GM18858 (cell line): ENCODE results near the gene CLCA4.

ENCODE experiments used
- ATAC-seq: cut with Tn5 transposase; IDR thresholded peaks from one replicate; pipeline ENCODE4 v1.9.1; 2021; ENCODE audit not compliant: unreplicated experiment

The CLCA4 gene

DNA sequence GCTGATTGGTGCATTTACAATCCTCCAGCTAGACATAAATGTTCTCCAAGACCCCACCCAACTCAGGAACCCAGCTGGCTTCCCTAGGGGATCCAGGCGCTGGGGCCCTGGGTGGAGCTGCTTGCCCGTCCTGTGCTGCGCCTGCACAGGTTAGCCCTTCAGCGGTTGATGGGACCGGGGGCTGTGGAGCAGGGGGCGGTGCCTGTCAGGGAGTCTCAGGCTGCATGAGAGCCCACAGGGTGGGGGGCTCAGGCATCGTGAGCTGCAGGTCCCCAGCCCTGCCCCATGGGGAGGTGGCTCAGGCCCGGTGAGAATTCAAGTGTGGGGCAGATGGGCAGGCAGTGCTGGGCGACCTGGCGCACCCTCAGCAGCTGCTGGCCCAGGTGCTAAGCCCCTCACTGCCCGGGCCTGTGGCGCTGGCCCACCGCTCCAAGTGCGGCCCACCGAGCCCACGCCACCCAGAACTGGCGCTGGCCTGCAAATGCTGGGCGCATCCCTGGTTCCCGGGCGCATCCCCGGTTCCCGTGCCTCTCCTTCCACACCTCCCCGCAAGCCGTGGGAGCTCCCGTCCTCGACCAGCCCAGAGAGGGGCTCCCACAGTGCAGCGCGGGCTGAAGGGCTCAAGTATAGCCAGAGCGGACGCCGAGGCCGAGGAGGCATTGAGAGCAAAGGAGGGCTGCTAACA is 23.1 kb upstream of the CLCA4 start:
- ATAC-seq = no peak

DNA sequence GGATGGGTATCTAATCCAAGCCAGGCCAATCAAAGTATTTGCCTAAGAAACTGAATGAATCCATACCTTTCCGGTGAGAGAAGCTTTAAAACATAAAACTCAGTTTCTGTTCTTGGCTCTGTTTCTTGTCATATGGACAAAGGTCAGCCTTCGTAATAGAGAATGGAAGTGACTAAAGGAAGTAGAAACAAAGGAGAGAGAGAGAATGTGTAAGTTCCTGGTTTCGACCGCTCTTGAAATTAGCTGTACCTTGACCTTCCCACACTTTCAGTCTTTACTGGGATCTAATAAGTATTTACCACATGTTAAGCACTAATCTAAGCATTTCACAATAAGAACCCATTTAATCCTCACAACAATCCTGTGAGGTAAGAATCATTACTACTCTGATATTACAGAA is 19.6 kb upstream of the CLCA4 start:
- no peak for ATAC-seq

DNA sequence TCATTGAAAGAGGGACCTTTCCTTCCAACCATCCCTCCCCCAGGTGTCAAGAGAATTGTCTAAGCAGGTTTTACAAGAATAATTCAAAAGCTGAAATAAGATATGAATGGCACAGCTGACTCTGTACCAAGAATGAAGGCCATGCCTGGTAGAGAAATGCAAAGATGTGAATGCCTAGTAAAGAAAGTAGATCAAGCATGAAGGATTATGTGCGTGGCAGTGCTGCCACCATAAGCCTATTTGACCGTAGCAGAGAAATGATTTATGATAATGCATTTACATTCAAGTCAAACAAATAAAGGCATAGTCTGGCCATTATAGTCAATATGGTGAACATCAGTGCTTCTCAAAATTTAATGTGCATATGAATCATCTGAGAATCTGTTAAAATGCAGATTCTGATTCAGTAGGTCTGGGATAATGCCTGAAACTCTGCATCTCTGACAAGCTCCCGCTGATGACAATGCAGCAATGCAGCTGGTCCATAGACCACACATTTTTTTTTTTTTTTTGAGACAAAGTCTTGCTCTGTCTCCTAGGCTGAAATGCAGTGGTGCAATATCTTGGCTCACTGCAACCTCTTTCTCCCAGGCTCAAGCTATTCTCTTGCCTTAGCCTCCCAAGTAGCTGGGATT is 16.6 kb upstream of the CLCA4 start:
- no peak for ATAC-seq

DNA sequence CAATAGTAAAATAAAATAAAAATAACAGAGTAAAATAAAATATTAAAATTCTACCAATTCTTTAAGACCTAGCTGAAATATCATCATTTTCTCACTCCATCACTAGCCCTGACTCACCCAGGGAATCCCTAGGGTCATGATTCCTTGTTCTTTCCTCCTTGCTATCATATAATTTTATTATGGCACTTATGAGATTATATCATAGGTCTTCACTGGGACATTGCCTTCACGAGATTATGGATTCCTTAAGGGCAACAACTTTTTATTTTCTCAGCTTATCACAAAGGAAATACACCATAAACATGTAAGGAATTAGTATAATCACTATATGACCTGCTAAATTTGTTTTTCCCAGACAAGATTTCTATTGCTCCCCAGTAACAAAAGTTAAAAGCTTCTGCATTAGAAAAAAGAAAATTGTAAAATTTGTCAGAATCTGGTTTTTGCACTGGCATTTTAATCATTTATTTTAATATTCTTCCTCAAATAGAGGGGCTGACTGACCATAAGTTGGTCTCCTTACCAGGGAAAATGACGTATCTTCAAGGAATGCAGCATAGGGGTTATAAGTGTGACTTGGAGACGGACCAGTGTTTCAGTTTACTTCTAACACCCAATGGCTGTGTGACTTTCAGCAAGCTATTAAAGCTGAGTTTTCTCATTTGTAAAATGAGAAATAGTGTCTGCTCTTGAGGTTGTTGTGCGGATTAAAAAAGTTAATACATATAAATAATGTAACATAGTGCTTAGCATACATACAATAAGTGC is 8.8 kb upstream of the CLCA4 start:
- ATAC-seq = no peak

DNA sequence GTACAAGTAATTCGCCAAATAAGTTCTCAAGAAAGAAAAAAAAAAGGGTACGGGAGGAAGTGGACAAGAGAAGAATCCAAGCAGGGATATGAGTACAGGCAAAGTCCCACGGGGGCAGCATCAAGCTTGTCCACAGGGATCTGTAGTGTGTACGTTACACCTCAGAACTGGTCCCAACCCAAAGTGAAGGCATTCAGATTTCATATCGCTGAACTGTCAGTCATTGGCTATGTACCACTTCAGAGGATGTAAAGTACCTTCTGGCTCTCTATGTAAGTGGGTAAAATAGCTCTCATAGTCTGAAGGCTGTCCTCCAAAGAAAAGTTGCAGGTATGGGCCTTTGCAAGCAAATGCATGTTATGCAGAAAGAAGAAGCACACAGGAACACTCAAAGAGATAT is 8.1 kb upstream of the CLCA4 start:
- no peak for ATAC-seq

DNA sequence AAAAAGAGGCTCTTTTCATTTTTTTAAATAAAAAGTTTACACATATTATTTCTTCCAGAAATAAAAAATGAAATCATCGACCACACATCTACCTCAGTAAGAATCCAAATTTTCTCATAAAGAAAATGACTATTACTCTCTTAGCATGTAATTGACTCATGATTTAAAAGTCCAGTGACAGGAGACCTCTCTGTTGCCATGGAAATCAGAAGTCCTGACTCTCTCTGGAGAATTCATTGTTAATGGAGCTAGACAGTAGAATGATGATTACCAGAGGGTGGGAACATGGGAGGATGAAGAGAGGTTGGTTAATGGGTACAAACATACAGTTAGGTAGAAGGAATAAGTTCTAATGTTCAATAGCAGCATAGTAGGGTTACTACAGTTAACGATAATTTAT is 5.0 kb upstream of the CLCA4 start:
- ATAC-seq = no peak

DNA sequence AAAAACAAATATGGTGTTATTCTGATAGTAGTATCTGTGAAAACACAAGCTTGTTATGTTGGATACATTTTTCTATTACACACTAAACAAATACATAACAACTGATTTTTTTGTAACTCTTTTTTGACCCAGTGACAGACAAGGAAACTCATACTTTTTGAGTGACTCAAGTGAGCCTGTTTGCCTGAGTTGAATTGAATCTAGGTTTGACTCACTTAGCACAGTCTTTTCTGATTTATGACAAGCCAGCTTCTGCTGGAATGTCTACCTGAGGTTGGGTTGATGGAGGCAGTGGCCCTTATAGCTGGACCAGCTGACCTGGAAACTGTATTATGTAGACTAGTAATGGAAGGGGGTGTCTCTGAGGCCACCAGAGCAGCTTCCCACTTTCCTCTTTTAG is 4.2 kb upstream of the CLCA4 start:
- no peak for ATAC-seq

DNA sequence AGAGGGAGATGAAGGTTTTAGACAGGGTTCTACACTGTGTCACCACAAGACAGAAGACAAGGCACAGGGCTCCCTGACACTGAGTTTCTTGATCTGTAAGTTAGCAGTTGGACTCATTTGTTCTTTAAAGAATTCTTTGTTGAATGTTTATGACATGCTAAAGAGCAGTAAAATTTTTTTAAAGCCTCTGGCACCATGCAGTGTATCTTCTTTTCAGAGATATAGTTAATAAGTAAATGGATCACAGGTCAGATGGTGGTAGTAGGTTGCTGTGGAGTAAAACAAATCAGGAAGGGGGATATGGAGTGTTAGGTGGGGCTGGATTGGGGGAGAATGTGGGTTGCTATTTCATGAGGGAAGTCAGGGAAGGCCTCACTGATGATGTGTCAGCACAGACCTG is 2.0 kb downstream of the CLCA4 start:
- ATAC-seq = no peak

DNA sequence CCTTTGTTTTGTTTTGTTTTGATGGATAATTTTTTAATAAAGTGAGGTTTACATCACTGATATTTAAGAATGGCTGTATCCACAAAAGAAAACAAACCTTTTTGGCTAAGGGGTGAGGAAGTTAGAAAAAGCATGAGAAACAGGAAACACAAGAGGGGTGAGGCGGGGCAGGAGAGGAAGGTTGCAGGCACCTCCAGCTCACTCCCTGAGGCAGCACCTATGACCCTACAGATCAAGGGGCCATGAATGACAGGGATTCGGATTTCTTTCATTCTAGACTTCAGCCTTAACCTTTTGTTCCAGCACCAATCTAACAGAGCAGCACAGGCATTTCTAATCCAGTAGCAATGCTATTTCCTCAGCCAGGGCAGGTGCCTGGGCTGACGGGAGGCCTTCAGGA is 4.4 kb downstream of the CLCA4 start:
- no peak for ATAC-seq

DNA sequence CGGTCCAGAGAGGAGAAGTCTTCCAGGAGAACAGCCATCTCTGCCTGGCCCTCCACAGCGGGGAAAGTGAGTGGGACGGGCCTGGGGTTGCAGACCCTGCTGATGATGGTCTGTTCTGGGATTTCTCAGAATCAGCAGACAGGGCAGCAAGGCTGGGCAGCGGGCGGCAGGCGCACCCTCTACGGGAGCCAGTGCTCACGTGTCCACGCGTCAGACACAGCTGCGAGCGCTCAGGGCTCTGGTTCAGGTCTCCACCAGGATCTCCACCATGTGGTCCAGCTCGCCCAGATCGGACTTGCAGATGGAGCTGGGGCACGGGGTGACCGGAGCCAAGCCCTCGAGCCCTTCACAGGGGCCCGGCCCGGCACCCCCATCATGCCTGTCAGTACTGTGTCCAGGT is 5.5 kb downstream of the CLCA4 start:
- ATAC-seq = no peak

DNA sequence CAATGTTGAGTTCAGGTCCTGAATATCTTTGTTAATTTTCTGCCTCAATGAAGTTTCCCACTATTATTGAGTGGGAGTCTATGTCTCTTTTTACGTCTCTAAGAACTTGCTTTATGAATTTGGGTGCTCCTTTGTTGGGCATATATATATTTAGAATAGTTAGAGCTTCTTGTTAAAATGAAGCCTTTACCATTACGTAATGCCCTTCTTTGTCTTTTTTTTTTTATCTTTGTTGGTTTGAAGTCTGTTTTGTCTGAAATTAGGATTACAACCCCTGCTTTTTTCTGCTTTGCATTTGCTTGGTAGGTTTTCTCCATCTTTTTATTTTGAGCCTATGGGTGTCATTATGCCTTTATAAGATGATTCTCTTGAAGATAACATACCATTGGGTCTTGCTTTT is 10.9 kb downstream of the CLCA4 start:
- ATAC-seq = no peak

DNA sequence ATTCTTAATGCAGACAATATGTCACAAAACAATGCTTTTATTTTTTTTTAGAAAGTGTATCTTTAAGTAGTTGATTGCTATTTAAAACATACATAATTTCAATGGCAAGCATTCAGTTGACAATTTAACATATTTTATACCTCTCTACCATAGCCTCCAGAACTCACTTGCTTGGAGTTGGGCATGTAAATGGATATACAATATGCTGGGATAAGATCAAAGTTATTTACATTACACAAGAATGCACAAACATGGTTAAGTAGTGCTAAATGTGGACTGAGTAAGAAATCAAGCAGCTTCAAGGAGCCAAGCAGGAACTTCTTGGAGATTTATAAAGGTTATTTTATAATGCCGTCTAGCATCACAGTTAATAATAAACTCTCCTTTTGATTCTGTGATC is 17.0 kb downstream of the CLCA4 start:
- no peak for ATAC-seq

DNA sequence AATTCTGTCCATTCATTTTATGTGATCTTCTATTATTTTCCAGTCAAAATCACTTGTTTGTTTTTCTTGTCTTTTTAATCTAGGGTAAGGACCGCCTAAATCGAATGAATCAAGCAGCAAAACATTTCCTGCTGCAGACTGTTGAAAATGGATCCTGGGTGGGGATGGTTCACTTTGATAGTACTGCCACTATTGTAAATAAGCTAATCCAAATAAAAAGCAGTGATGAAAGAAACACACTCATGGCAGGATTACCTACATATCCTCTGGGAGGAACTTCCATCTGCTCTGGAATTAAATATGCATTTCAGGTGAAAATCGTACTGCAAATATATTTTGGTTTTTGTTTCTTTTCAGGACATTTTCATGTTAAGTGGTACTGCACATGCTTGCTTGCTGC is 20.5 kb downstream of the CLCA4 start:
- ATAC-seq = no peak

DNA sequence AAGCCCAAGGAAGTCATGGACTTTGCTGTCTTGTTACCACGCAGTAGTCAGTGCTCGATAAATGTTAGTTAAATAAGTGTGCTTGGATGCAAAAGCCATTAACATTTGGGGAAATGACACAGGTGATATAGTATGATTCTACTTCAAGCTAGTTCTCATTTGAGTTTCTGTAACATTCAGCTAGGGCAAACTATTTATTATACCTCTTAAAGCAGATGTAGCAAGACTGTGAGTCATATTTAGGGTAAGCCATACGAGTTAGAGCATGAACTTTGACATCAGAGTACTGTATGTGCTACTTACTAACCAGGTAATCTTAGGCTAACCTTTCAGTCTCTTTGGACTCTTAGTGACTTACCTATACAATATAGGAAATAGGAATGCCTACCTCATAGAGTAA is 21.0 kb downstream of the CLCA4 start:
- no peak for ATAC-seq

DNA sequence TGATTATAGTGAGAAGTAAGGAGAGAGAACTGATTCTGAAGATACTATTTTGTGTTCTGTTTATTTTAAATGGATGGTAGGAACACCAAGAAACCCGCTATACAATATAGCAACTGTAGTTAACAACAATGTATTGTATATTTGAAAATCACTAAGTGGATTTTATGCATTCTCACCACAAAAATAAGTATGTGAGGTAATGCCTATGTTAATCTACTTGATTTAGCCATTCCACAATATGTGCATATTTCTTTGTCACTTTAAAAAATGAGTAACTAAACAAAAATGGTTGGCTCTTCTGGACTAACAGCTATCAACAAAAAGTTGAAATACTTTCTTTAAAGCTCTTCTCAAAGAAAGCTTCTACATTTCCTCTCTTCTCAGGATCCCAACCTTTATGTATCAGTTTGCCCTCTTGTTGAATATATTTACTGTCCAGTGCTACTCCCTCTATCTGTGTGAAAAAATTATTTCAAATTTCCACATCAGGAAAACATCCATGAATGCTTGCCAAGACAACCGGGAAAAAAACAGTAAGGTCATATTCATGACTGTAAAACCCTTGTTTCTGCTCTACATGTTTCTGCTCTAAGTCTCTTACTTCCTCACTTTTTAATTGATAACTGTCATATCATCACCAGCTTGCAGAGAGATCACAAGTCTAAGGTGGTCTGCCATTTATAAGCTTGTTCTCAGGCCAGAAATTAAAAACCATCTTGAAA is 27.0 kb downstream of the CLCA4 start:
- ATAC-seq = no peak

DNA sequence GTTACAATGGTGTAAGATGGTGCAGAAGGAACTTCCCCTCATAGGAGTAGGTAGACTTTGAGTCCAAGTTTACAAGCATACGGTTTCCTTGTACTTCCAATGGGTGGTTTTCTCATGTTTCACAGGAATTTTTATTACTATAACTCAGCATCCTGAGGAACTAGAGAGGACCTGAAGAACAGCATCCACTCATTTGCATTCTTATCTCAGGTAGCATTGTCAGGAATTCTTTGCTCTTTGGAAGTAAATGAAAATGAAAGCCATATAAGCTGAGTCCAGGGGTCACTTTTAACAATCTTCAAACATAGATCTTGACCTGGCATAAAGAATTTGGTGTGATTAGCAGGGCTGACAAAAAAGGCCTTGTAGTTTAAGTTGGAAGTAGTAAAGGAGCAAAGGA is 34.4 kb downstream of the CLCA4 start:
- ATAC-seq = no peak

DNA sequence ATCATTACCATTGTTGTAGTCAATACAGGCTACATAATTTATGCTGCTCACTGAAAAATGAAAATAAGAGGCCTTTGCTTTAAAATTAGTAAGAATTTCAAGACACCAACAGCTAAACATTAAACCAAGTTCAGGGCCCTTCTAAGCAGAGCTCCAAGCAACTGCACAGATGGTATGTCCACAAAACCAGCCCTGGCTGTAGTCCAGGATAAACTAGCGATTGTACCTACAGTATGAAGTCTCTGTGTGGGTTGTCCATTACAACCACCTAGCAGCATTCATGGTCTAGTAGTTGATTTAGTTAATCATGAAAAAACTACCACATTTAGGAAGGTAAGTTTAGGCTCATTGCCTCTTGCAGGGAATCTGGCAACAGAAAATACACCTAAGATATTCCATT is 35.3 kb downstream of the CLCA4 start:
- ATAC-seq = no peak

DNA sequence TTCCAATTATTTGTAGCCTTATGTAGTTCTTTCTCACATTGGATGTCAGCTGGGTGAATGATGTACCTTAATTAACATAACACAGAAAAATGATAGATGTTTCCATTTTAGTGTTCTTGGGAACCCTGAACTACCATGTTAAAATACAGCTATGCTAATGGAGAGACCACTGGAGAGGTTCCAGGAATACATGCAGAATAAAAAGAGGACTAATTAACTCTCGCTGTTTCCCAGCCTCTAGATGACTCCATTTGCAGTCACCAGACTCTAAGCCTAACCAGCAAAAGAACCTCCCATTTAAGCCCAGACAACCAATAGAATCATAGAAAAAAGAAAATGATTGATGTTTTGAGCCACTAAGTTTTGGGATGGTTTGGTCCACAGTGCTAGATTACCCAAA is 36.2 kb downstream of the CLCA4 start:
- ATAC-seq = no peak

DNA sequence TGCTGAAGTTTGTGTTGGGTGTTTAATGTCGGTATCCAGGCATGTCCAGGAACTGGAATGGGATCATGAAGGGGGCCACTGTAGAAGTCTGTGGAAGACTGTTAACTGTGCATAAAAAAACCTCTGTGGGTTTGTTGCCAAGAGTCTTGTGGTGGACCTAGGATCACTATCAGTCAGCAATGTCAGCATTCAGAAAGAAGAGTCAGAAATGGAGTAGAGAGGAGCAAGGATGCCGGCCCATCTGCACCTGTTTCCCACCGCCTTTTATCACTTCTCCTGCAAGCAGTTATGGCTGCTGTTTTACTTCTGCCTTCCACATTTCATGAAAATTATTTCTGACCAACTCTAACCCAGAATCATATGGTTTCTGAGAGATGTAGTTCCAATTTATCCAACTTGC is 36.7 kb downstream of the CLCA4 start:
- ATAC-seq = no peak

DNA sequence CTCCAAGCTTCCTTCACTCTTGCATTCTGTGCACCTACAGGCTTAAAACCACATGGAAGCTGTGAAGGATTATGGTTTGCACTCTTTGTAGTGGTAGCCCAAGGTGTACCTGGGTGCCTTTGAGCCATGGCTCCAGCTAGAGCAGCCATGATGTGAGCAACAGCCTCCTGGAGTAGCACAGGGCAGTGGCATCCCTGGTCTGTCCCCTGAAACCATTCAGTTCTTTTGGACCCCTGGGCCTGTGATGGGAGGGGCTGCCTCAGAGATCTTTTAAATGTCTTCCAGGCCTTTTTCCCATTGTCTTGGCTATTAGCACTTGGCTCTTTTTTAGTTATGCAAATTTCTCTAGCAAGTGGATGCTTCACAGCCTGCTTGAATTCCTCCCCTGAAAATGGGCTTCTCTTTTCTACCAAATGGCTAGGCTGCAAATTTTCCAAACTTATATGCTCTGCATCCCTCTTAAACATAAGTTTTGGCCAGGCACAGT is 47.4 kb downstream of the CLCA4 start:
- no peak for ATAC-seq

DNA sequence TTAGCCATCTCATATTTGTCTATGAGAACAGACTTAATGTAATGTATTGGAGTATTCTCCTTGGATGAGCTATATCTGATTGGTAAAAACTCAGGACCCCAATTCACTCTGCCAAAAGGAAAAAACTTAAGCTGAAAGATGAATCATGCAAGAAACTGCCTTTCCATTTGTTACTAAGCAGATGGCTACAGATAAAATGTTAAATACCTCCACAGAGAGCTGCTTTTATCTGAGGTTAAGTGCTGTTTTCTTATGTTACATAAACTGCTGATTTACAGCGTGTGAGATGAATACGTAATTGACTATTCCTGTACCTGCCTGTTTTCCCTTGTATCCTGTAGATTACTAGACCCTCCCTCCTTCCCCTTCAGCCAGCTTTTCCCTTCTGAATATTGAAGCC is 49.3 kb downstream of the CLCA4 start:
- no peak for ATAC-seq
